ENCODE results near the gene KLHL21. TPM values are rescaled to one million over a fixed set of nuclear protein-coding genes. Genes with fewer than 3 reads are reported as not detected.

The KLHL21 gene
- total and polyA plus RNA-seq, 2 of the 4 experiments (the other 2 are of a cell fraction): 12.0 to 36.7 TPM

GRCh38 chr1:6601923-6602668 lies 573 bp downstream of the KLHL21 start:
- H3K4ac ChIP-seq (ENCODE audit: low read depth, low read length): peak overlapping the region; percentile 79
- peak overlapping the region; percentile 88 for H3K4me3 ChIP-seq (ENCODE audit: insufficient read depth, low read depth, low read length)
- peak overlapping the region; percentile 91 for H2AK5ac ChIP-seq (ENCODE audit: low read depth, low read length)
- dilution Hi-C loops (cut with HindIII; ENCODE audit: low sequenced_read_pairs, unreplicated experiment) (no loop called here), intact Hi-C loops (cut with micrococcal nuclease) (loop anchor here (2.0 kb wide), 1 partner anchor 45 kb away; no protein-coding TSS in a partner anchor), in situ Hi-C loops (cut with MboI; ENCODE audit: low sequenced_read_pairs) (no loop called here)
- peaks cover 14% of the 10 kb centered on the region for H3K4me1 ChIP-seq (ENCODE audit: control insufficient read depth, insufficient read depth, low read length)
- H4K91ac ChIP-seq (ENCODE audit: insufficient read depth, low read depth, low read length): peak overlapping the region; percentile 69
- CTCF ChIA-PET: no interaction called here
- peaks cover 49% of the 10 kb centered on the region for H4K20me1 ChIP-seq (ENCODE audit: insufficient read depth, low read length)
- H3K9me3 ChIP-seq (ENCODE audit: control insufficient read depth, insufficient read depth, low read length): no peaks in the 10 kb centered on the region
- ATAC-seq (ENCODE audit: low read depth) (peak; percentile 28), DNase-seq (peak; percentile 59)
- peaks cover 16% of the 10 kb centered on the region for H3K36me3 ChIP-seq (ENCODE audit: control insufficient read depth, insufficient read depth, low read length)
- H3K79me1 ChIP-seq (ENCODE audit: low read depth in 1 of 2, low read length in 2 of 2): peaks cover 5 to 50% of the 10 kb centered on the region in 2 experiments; a peak in 3 of 4 replicates
- H3K56ac ChIP-seq (ENCODE audit: extremely low read depth, insufficient read depth, low read length): peak overlapping the region; percentile 59
- H2AFZ ChIP-seq (replicated peaks; ENCODE audit: low read length, poor library complexity): peak overlapping the region; percentile 94
- H4K5ac ChIP-seq (ENCODE audit: low read depth, low read length): peak overlapping the region; percentile 33
- peak overlapping the region; percentile 52 to 54; a peak in 3 of 4 replicates for H4K8ac ChIP-seq (ENCODE audit: low read depth in 2 of 2, low read length in 2 of 2)
- H3K27ac ChIP-seq (ENCODE audit: insufficient read depth, low read length): peak overlapping the region; percentile 58
- H3K9ac ChIP-seq (ENCODE audit: low read depth, low read length): peak overlapping the region; percentile 58
- H3K18ac ChIP-seq (ENCODE audit: low read depth, low read length): peak overlapping the region; percentile 25
- peak overlapping the region; percentile 98 for H3K23ac ChIP-seq (ENCODE audit: low read depth, low read length)
- H2BK5ac ChIP-seq (ENCODE audit: low read depth, low read length, poor library complexity, severe bottlenecking): peak overlapping the region; percentile 60
- peak overlapping the region; percentile 68 for H3K4me2 ChIP-seq (ENCODE audit: low read depth, low read length)
- peaks cover 13% of the 10 kb centered on the region for H3K9me1 ChIP-seq (ENCODE audit: insufficient read depth, low read length)
- POLR2A ChIA-PET (ENCODE audit: unreplicated experiment): no interaction called here
- H2BK15ac ChIP-seq (ENCODE audit: low read depth, low read length): peak overlapping the region; percentile 34; the same call in 1 of the 3 replicates
- peak overlapping the region; percentile 96 for H3K14ac ChIP-seq (replicated peaks; ENCODE audit: low read depth, low read length)
- BruUV-seq (replicated peaks): no TSS peak
- no peaks in the 10 kb centered on the region for H3K27me3 ChIP-seq (ENCODE audit: control insufficient read depth, insufficient read depth, low read length)
- 1% methylated on average over 81 of the region's 103 CpGs; no CpG with 5 or more reads in 1 of the 2 experiments for WGBS, 2 experiments (ENCODE audit: extremely low coverage in 2 of 2, insufficient read length in 1 of 2)
- no peak overlapping the region; the same call in 1 of the 2 replicates for H2BK20ac ChIP-seq (ENCODE audit: low read depth, low read length)
- peak overlapping the region; percentile 100 for H2AK9ac ChIP-seq (replicated peaks; ENCODE audit: low read depth, low read length, poor library complexity)
- H2BK120ac ChIP-seq (ENCODE audit: low read depth, low read length): peak overlapping the region; percentile 57
- no peak for TF ChIP-seq MAZ (IDR thresholded peaks at IDR 0.05; ENCODE audit: borderline replicate concordance, low read depth, low read length)
- no peak for TF ChIP-seq RCOR1 (IDR thresholded peaks at IDR 0.05; ENCODE audit: insufficient replicate concordance, low read length)
- no peak for TF ChIP-seq RAD21 (IDR thresholded peaks at IDR 0.05; ENCODE audit: low read length)
- peak; percentile 73 for TF ChIP-seq MXI1 (IDR thresholded peaks at IDR 0.05; ENCODE audit: borderline replicate concordance, low read depth, low read length)
- TF ChIP-seq, protein P1, sequence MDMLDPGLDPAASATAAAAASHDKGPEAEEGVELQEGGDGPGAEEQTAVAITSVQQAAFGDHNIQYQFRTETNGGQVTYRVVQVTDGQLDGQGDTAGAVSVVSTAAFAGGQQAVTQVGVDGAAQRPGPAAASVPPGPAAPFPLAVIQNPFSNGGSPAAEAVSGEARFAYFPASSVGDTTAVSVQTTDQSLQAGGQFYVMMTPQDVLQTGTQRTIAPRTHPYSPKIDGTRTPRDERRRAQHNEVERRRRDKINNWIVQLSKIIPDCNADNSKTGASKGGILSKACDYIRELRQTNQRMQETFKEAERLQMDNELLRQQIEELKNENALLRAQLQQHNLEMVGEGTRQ (IDR thresholded peaks at IDR 0.05; ENCODE audit: low read depth, low read length): peak; percentile 48; the same call in 1 of the 2 replicates
- TF ChIP-seq CTCF (conservative IDR thresholded peaks at IDR 0.05; ENCODE audit: low read depth, low read length): no peak
- no peak for TF ChIP-seq BHLHE40 (IDR thresholded peaks at IDR 0.05; ENCODE audit: low read depth, low read length)
- TF ChIP-seq CHD1 (IDR thresholded peaks at IDR 0.05; ENCODE audit: low read depth, low read length): peak; percentile 42; the same call in 1 of the 2 replicates
- no peak for TF ChIP-seq MAFK (IDR thresholded peaks at IDR 0.05; ENCODE audit: low read depth, low read length)
- TF ChIP-seq NFE2L2 (IDR thresholded peaks at IDR 0.05; ENCODE audit: low read depth, low read length): no peak
- TF ChIP-seq SMC3 (IDR thresholded peaks at IDR 0.05; ENCODE audit: low read depth, low read length): no peak
- TF ChIP-seq ELK1 (IDR thresholded peaks at IDR 0.05; ENCODE audit: borderline replicate concordance, low read depth, low read length): no peak
- TF ChIP-seq POLR2A (IDR thresholded peaks at IDR 0.05; ENCODE audit: low read depth, low read length): no peak
- TF ChIP-seq FOS (IDR thresholded peaks at IDR 0.05; ENCODE audit: low read depth, low read length): no peak
